Nephron (organoid): Measurements from ENCODE around the gene AMZ1.
"Not testable (repeated sequence)": the region's sequence is repeated elsewhere in the genome, so short reads cannot be mapped to it uniquely, and the experiment has no call there.

Experiments used
- H3K27ac Mint-ChIP-seq, 3 experiments: 2 replicates each; pipeline ENCODE4 v1.8.0; 2020; ENCODE audit warnings: mixed read lengths in 3 of 3, mild to moderate bottlenecking in 2 of 3, moderate library complexity in 1 of 3
- H3K27me3 Mint-ChIP-seq: 2 replicates; pipeline ENCODE4 v1.8.0; 2021; ENCODE audit warnings: low read depth, mild to moderate bottlenecking, moderate library complexity, mixed read lengths
- H3K36me3 Mint-ChIP-seq: 2 replicates; pipeline ENCODE4 v1.8.0; 2020; ENCODE audit warnings: low read depth, mixed read lengths
- H3K4me1 Mint-ChIP-seq: 2 replicates; pipeline ENCODE4 v1.8.0; 2020; ENCODE audit warnings: mixed read lengths
- H3K4me3 Mint-ChIP-seq, 3 experiments: 2 replicates each; pipeline ENCODE4 v1.8.0; 2020; ENCODE audit warnings: mild to moderate bottlenecking in 3 of 3, mixed read lengths in 3 of 3, moderate library complexity in 2 of 3
- H3K9me3 Mint-ChIP-seq: 2 replicates; pipeline ENCODE4 v1.8.0; 2020; ENCODE audit warnings: mixed read lengths
- CTCF ChIP-seq, 3 experiments: fragments of 200-600 bp; sonication (generic); IDR thresholded peaks; one replicate each; pipeline ENCODE4 v1.5.0; 2021; ENCODE audit warnings: antibody characterized with exemption in 3 of 3; ENCODE audit not compliant: unreplicated experiment in 3 of 3

Gene AMZ1

DNA sequence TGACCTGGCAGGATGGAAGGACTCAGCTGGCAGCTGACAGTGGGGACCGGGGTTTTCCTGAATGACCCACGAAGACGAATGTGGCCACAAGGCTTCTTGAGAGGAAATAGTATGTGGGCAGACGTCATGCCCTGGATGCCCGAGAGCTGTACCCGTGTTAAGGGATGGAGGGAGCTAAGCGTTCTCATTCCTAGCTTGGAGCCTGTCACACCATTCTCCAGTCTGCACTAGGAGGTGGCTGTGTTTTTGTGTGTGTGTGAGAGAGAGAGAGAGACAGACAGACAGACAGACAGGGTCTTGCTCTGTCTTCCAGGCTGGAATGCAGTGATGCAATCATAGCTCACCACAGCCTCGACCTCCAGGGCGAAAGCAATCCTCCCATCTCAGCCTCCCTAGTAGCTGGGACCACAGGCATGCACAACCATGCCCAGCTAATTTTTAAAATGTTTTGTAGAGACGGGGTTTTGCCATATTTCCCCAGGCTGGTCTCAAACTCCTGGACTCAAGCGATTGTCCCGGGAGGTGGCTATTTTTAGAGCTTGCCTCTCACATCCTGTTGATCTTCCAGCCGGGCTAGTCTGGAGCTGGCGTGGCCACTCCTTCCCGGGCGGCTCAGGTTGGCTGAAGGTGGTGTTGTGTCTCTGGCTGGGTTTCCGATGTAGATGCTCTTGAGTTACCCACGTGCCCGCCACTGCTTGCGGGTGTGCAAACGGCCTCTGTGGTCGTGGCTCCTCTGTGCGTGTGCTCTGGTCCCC, 2.1 kb downstream of the AMZ1 start:
- Mint-ChIP-seq H3K36me3 (no peaks in the 10 kb centered on the region), H3K9me3 (no peaks in the 10 kb centered on the region), H3K4me3 (peak overlapping the region in 1 of 3 experiments; percentile 38), H3K27ac (no peak overlapping the region), H3K27me3 (peaks cover 61% of the 10 kb centered on the region), H3K4me1 (peaks cover 10% of the 10 kb centered on the region)
- TF ChIP-seq CTCF (IDR thresholded peaks at IDR 0.05; ENCODE audit: unreplicated experiment in 3 of 3) = no peak

DNA sequence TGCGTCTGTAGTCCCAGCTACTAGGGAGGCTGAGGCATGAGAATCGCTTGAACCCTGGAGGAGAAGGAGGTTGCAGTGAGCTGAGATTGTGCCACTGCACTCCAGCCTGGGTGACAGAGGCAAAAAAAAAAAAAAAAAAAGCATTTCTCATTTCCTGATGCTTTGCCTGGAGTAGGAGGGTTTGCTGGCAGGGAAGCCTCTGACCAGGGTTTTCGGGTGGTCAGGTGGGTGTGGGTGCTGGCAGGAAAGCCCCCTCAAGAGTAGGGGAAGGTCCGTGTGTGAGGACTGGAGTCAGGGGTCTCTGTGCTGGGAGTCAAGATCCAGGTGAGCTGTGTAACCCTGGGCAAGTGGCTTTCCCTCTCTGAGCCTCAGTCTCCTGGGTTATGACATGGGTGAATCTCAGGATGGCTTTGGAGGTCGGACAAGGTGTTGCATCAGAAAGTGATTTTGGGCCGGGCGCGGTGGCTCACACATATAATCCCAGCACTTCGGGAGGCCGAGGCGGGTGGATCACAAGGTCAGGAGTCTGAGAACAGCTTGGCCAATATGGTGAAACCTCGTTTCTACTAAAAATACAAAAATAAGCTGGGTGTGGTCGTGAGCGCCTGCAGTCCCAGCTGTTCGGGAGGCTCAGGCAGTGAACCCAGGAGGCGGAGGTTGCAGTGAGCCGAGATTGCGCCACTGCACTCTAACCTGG, 3.2 kb downstream of the AMZ1 start:
- peaks cover 10% of the 10 kb centered on the region for H3K4me1 Mint-ChIP-seq
- TF ChIP-seq CTCF (IDR thresholded peaks at IDR 0.05; ENCODE audit: unreplicated experiment in 3 of 3) = no peak
- no peaks in the 10 kb centered on the region for H3K36me3 Mint-ChIP-seq
- H3K4me3 Mint-ChIP-seq = no peak overlapping the region
- H3K9me3 Mint-ChIP-seq = no peaks in the 10 kb centered on the region
- peaks cover 53% of the 10 kb centered on the region for H3K27me3 Mint-ChIP-seq
- no peak overlapping the region for H3K27ac Mint-ChIP-seq

DNA sequence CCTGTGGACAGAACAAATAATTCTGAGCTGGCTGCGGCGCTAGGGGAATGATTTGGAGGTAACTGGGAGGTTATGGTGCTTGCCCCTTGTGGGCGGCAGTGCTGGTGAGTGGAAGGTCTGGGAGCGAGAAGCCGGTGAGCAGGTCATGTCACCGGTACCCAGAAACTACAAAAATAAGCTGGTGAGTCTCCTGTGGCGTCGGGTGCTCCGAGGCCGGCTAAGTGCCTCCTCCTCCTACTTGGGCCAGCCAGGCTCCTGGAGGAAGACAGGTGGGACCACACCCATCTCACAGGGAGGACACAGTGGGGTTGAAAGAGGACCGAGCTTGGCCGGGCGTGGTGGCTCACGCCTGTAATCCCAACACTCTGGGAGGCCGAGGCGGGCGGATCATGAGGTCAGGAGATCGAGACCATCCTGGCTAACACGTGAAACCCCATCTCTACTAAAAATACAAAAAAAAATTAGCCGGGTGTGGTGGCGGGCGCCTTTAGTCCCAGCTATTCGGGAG, 4.0 kb downstream of the AMZ1 start:
- not testable (repeated sequence) for H3K27ac Mint-ChIP-seq, H3K9me3 Mint-ChIP-seq, H3K36me3 Mint-ChIP-seq, H3K4me3 Mint-ChIP-seq
- Mint-ChIP-seq H3K4me1 (peaks cover 10% of the 10 kb centered on the region), H3K27me3 (peaks cover 46% of the 10 kb centered on the region)

DNA sequence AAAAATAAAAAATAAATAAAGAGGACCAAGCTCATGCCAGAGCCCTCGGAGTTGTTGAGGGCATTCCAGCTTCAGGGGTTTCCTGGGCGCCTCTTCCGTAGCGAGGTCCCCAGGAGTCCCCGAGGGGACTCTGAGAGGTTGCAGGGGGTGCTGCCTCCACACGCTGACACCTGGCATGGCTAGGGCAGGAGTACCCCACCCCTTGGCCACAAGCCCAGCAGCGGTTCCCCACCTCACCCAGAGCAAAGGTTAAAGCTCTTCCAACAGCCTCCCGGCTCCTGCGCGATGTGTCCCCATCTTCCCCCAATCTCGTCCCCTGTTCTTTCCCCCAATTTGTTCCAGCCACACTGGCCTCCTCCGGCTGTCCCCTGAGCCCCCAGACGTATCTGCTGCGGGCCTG, 4.5 kb downstream of the AMZ1 start:
- H3K27ac Mint-ChIP-seq = no peak overlapping the region
- no peaks in the 10 kb centered on the region for H3K36me3 Mint-ChIP-seq
- no peak for TF ChIP-seq CTCF (IDR thresholded peaks at IDR 0.05; ENCODE audit: unreplicated experiment in 3 of 3)
- H3K9me3 Mint-ChIP-seq = no peaks in the 10 kb centered on the region
- H3K27me3 Mint-ChIP-seq = peaks cover 41% of the 10 kb centered on the region
- peaks cover 10% of the 10 kb centered on the region for H3K4me1 Mint-ChIP-seq
- H3K4me3 Mint-ChIP-seq = no peak overlapping the region

DNA sequence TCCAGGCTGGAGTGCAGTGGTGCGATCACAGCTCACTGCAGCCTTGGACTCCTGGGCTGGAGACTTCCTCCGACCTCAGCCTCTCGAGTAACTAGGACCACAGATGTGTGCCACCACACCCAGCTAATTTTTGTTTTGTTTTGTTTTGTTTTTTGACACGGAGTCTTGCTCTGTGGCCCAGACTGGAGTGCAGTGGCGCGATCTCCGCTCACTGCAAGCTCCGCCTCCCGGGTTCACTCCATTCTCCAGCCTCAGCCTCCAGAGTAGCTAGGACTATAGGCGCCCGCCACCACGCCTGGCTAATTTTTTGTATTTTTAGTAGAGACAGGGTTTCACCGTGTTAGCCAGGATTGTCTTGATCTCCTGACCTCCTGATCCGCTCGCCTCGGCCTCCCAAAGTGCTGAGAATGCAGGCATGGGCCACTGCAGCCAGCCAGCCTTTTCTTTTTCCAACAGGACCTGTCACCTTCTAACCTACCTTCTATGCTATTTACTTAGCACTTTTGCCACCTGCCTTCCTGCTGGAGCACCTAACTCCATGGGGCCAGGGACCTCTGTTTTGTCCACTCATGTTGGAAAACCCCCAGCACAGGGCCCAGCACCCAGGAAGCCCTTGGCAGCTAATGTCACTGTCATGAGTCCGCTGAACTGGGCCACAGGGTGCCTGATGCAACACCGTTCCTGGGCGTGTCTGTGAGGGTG, 5.6 kb downstream of the AMZ1 start:
- Mint-ChIP-seq H3K27me3 (peaks cover 37% of the 10 kb centered on the region), H3K4me1 (peaks cover 10% of the 10 kb centered on the region)
- H3K27ac Mint-ChIP-seq, H3K9me3 Mint-ChIP-seq, H3K36me3 Mint-ChIP-seq, H3K4me3 Mint-ChIP-seq: not testable (repeated sequence)

GRCh38 chr7:2694122-2694436, 6.1 kb downstream of the AMZ1 start:
- H3K4me3 Mint-ChIP-seq, H3K4me1 Mint-ChIP-seq, H3K36me3 Mint-ChIP-seq, H3K27ac Mint-ChIP-seq, H3K9me3 Mint-ChIP-seq: not testable (repeated sequence)
- H3K27me3 Mint-ChIP-seq = peaks cover 37% of the 10 kb centered on the region

DNA sequence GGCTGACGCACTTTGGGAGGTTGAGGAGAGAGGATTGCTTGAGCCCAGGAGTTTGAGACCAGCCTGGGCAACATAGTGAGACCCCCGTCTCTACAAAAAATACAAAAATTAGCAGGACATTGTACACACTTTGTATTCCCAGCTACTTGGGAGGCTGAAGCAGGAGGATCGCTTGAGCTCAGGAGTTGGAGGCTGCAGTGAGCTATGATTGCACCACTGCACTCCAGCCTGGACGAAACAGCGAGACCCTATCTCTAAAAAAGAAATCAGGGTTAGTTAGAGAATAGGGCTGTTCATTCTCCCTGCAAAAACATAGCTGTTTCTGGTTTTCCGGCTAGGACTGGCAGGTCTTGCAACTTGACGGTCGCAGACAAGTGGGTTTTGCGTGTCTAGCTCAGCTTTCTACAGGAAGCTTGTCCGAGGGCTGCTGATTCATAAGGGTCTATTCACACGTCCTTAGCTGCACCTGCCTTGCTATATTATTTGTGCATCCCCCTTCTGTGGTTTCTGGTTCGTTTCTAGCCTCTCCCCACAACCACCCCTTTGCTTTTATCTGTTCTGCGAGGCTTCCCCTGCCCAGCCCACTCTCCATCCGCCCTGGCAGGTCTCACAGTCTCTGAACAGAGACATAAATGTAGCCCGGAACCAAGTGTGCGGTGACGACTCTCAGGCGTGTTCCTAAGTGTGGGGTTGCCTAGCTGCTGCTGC, 10.7 kb downstream of the AMZ1 start:
- Mint-ChIP-seq H3K4me1 (no peaks in the 10 kb centered on the region), H3K36me3 (no peaks in the 10 kb centered on the region), H3K27ac (no peak overlapping the region), H3K4me3 (no peak overlapping the region), H3K27me3 (peaks cover 26% of the 10 kb centered on the region), H3K9me3 (no peaks in the 10 kb centered on the region)
- no peak for TF ChIP-seq CTCF (IDR thresholded peaks at IDR 0.05; ENCODE audit: unreplicated experiment in 3 of 3)
